NCI-H2107 treated with DMSO at 0.1 percent for 48 hours (cell line): ENCODE measurements around the gene WDR13.

Experiments
- DNase-seq: peaks from one replicate; lab custom pipeline; 2025; ENCODE audit not compliant: unreplicated experiment; lab: John Stamatoyannopoulos, UW

Gene WDR13

DNA sequence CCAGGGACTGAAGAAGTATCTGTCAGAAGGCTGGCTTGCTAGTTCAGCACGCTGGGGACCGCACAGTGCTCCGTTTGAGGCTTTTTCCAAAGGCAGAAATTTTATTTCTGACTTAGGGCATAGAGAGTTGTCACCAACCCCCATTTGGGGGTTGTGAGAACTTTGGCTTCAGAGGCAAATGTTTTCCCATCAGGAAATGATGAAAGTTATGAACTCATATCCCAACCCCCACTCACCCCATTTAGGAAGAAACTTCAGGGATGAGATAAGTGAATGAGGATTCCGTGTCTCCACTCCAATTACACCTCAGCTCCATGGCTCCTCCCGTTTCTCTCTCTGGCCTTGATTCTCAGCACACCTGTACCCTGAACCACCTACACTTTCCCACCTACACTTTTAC is 4.3 kb upstream of the WDR13 start:
- DNase-seq, result no peak

DNA sequence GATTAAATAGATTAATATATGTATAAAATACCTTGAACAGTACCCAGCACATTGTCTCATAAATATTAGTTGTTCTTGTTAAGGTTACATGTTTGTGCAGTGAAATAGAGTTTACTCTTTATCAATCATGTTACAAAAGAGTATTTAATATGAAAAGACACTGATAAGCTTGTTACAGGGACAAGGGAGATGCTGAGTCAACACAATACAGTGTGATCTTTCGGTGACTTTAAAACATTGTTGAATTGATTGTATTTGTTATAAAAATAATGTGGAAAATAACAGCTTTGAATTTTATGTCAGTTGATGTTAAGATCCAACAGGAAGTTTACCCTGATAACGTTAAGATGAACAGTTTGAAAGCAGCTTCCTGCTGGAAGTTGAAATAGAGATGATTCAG is 1.4 kb upstream of the WDR13 start:
- no peak for DNase-seq

DNA sequence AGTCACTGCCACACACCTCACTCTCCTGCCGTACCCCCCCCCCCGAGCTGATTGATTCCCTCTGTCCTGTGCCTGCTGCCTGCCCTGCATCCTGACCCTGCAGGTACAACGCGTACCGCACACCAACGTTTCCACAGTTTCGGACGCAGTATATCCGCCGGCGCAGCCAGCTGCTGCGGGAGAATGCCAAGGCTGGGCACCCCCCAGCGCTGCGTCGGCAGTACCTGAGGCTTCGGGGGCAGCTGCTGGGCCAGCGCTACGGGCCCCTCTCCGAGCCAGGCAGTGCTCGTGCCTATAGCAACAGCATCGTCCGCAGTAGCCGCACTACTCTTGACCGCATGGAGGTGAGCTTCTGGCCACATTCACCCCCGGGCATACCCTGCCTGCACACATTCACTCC is 1.3 kb downstream of the WDR13 start:
- DNase-seq, result no peak

DNA sequence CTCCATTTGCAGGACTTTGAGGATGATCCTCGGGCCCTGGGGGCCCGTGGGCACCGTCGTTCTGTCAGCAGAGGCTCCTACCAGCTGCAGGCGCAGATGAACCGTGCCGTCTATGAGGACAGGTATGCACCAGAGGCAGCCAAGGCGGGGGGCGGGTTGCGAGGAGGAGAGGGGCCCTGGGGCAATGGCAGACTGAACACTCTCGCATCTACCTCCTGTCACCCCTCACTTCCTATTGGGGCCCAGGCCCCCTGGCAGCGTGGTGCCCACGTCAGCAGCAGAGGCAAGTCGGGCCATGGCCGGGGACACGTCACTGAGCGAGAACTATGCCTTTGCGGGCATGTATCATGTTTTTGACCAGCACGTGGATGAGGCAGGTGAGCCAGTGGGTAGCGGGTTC is 2.0 kb downstream of the WDR13 start:
- DNase-seq, result no peak

DNA sequence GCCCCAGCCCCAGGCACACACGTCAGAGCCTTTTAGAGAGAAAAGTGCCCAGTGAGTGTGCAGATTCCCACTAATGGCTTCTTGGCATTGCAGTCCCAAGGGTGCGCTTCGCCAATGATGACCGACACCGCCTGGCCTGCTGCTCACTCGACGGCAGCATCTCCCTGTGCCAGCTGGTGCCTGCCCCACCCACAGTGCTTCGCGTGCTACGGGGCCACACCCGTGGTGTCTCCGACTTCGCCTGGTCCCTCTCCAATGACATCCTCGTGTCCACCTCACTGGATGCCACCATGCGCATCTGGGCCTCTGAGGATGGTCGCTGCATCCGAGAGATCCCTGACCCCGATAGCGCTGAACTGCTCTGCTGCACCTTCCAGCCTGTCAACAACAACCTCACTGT is 2.9 kb downstream of the WDR13 start:
- DNase-seq, result no peak

DNA sequence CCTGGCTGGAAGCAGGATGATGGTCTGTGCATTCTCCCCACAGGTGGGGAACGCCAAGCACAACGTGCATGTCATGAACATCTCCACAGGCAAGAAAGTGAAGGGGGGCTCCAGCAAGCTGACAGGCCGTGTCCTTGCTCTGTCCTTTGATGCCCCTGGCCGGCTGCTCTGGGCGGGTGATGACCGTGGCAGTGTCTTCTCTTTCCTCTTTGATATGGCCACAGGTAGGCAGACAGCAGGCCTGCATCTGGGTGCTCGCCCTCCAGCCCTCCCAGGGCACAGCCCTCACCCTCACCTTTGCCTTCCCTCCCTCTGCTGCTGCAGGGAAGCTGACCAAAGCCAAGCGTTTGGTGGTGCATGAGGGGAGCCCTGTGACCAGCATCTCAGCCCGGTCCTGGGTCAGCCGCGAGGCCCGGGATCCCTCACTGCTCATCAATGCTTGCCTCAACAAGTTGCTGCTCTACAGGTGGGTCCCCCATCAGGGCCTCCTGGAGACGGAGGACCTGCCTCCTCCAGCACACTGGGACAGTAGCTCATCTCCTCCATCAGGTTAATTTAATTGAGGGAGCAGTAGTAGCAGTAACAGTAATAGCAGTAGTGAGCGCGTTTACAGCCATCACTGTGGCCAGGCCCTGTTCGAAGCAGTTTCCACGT is 4.6 kb downstream of the WDR13 start:
- no peak for DNase-seq

DNA sequence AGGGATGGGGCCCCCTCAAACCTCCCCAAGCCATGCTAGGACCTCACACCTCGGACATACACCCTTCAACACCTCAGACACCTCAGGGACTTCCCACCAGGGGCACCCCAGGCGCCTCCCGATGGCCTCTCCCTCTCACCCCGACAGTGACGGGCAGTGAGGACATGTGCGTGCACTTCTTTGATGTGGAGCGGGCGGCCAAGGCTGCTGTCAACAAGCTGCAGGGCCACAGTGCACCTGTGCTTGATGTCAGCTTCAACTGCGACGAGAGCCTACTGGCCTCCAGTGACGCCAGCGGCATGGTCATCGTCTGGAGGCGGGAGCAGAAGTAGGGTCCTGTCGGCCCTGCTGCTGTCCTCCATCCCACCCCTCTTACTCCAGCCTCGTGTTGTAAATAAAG is 7.4 kb downstream of the WDR13 start:
- no peak for DNase-seq

DNA sequence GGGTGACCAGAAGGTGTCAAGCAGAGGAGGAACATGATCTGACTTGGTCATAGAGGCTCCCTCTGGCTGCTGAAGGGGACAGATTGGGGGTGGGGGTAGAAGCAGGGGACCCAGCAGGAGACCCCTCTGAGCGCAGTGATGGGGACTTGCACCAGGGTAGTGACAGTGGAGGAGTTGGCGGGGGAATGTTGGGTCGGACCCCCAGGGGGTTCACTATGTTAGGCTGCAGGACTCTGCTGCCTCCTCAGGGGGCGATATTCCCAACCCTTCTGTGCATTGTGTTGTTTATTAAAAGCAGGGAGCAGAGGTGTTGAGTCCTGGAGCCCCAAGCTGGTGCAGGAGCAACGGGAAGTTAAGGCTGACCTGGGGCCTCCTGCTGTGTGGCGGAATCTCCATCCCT is 8.8 kb downstream of the WDR13 start:
- no peak for DNase-seq

DNA sequence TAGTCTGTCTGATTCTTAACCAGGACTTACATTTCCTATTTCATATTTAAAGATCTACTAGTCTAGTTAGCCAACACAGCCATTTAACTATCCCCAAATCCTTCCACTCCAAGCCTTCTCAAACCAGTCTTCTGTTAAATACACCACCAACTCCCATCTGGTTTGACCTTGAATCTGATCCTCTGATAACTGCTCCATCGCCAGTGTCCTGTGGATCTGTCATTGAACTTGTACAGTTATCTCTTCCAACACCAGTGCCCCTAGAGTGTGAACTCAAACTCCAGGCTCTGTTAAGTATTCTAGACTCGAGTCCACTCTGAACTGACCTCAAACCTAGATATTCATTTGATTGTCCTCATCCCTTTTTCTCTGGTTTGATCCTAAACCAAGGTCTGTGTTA is 14.4 kb downstream of the WDR13 start:
- DNase-seq, result no peak

DNA sequence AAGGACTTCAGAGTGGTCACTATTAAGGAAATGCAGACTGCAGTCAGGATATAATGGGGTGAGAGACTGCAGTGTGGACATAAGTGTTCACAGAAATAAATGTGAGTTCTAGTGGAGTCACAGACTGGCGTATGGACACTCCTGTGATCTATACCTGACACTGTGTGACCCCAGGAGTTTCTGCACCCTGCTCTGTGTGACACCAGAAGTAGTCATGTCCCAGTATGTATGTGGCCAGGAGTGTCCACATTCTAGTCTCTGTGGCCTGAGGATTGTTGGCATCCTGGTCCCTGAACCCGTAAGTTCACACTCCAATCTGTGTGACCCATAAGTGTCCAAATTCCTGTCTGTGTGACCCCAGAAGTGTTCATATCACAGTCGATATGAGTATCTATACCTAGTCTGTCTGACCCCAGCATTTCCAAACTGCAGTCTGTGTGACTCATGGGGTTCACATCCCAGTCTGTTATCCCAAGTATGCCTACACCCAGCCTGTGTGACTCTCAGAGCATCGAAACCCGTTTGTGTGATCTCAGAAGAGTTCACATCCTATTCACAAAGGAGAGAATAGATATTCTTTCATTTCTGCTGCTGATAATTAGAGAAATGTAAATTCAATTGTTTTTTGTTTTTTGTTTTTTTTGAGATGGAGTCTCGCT is 16.3 kb downstream of the WDR13 start:
- no peak for DNase-seq

DNA sequence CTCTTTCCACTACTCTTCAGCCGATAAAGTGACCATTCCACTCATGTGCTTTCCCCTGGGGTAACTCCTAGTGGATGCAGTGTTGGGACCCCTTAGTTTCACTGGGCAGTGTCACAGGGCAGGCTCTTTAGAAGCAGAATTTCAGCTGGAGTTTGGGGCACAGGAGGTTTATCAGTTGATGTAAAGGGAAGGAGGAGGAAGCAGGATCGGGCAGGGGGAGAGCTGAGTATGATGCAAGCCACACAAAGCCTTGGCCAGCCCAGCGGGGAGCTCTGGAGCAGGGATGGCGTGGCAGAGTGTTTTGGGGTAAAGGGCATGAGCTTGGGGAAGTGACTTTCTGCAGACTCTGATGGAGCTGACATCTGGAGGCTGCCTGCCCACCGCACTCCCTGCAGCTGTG is 19.3 kb downstream of the WDR13 start:
- no peak for DNase-seq

DNA sequence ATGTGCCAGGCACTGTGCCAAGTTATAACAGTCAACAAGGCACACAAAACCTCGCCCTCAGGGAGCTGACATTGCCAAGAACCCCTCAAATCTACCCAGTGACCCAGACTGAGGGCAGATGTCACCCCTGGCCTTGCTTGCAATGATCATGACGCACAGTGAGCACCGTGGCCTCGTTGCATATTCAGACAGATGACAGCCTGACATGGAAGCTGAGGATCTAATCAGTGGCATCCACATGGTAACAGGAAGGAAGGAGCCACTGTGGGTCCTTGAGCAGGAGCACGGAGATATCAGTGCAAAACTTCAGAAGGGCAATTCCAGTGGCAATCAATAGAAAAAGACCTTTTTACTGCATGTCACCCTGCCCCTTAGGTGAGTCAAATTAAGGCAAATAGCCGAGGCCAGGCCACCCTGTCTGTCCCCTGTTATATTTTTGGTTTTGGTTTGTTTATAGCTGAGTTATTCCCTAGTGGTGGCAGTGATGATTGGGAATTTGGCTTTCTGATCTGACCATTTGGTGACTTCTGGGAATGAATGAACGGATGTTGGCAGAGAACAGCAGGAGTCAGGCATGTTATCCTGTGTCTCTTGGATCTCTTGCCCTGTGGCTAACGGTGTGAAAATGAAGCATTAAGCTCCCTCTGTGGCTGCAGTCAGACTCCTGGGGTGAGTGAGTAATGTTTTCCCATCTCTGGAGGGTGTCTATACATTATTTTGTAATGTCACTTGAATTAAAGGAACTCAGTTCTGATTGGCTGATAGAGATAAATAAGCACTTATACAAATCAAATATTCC is 20.4 kb downstream of the WDR13 start:
- no peak for DNase-seq

DNA sequence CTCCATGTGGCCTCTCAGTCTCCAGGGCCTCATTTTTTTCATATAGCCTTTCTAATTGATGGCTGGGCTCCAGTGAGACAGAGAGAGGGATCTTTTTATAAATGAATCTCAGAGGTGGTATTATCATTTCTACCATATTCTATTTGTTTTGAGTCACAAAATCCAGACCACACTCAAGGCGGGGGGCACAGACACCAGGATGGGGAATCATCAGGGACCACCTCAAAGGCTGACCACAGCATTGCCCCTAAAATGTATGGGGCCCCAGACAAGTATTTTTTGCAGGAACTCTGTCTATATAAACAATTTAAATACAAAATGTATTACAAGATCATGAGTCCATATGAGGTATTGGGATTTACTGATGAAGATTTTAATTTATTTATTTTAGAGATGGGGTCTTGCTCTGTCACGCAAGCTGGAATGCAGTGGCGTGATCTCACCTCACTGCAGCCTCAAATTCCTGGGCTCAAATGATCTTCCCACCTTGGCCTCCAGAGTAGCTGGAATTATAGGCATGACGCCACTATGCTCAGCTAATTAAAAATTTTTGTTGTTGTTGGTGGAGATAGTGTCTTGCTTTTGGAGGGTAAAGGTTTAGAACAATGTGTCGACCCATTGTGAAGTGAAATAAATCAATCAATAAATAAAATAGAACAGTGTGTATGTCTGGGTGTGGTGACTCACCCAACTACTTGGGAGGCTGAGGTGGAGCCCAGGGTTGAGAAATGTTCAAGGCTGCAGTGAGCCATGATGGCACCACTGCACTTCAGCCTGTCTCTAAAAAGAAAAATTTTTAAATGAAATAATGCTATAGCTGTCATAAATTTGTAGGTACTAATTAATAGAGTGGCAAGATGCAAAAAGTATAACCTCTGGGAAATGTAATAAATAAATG is 29.4 kb downstream of the WDR13 start:
- no peak for DNase-seq

DNA sequence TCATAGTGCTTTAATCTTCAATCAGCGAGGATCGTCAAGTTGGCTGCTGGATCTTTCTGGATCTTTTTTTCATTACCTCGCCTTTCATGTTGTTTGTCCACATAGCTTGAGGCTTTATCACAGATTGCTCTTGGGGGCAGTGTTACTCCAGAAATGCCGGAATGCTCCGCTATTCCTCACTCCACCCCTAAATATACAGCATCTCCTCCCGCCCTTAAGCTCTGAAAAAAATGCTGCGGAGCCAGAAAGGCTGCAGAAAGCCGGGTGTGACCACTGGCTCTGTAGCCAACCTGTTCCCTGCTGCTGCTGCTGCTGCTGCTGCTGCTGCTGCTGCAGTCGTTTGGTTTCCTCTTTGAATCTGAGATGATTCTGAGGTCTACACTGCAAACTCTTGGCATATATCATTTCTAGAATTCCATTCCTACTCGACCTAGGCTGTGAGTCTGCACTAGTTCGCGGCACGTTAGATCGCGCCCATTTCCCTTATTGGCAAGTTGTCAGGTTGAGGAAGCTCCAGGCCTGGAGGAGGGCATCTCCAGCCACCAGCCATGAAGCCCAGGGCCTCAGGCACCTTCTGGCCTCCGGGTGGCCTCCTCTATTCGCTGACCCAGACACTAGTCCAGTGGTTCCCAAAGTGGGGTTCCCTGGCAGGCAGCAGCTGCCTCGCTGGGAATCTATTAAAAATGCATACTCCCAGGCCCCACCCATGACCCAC is 34.2 kb downstream of the WDR13 start:
- peak; percentile 75 for DNase-seq

DNA sequence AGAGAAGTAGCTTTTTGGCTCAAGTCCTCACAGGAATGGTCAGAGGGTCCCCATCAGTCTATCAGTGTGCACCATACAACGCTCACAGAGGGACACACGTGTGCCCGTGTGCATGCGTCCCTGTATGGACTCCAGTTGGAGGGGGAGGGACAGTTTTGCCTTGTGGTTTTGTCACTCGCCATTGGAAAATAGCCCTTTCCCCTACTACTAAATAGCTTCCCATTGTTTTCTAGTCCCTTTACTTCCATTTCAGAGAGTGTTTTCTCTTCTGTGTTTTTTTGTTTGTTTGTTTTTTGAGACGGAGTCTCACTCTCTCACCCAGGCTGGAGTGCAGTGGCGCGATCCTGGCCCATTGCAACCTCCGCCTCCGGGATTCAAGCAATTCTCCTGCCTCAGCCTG is 34.9 kb downstream of the WDR13 start:
- DNase-seq, result no peak

DNA sequence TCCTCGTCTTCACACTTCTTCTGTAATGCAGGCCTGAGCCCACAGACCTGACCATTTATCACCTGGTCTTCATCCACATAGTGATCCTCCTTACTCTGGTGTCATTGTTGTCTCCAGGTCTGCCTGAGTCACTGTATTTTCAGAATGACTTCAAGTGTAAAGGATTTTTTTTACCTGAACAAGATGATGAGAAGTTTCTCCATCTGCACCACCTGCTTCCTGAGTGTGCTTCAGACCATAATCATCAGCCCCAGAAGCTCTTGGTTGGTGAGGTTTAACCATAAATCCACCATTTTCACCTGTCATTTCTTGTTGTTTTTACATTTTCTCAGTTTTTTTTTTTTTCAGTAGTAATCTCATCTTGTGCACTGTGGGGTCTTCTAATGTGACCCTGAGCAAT is 39.0 kb downstream of the WDR13 start:
- DNase-seq, result no peak

DNA sequence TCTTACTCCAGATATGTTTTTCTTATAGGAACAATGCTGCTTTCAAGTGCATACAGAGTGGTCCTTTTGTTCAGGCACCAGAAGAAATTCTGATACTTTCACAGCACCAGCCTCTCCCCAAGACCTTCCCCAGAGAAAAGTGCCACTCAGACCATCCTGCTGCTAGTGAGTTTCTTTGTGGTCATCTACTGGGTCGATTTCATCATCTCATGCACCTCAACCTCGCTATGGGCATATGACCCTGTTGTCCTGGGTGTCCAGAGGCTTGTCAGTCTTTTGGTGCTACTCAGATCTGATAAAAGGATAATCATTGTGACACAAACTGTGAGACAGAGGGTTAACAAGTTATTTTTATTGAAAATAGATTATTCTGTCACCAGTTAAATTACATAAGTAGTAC is 39.5 kb downstream of the WDR13 start:
- DNase-seq, result no peak

DNA sequence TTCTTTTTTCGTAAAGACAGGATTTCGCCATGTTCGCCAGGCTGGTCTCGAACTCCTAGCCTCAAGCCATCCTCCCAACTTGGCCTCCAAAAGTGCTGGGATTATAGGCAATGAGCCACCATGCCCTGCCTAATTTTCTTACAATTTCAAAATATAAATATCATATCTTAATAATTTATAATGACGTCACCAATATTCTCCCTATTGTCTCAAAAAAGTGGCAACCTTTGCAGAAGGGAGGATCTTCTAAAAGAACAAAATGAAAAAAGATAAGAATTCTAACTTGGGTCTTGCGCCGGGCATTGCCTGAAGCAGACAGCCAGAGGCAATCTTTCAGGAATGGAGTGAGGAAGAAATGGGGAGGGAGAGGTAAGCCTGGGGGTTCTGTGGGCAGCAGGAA is 48.4 kb downstream of the WDR13 start:
- no peak for DNase-seq

DNA sequence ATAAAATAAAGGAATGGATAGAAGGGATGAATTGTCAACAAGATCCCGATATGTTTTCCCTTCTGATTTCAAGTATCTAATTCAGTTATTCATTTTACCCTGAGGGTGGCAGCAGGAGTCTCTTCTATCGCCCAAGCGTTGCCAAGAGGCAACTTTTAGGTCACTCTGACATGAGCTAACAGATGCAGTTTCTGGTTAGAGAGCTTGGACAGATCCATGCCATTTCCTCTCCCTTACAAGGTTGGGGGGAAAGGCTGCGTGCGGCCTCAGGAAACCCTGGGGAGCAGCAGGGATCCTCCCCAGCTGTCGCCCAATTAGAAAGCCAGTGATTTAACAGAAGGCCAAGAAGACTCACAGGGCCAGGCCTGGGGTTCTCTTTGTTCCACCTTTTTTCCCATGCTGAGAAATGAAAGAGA is 51.1 kb downstream of the WDR13 start:
- DNase-seq, result peak; percentile 64

DNA sequence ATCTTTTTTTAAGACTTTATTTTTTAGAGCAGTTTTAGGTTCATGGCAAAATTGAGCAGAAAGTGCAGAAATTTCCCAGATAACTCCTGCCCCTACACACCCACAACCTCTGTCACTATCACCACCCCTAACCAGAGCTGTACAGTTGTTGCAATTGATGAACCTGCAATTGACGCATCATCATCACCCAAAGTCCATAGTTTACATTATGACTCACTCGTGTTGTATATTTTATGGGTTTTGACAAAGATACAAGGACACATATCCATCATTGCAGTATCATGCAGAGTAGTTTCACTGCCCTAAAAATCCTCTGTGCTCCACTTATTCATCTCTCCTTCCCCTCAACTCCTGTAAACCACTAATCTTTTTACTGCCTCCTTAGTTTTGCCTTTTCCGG is 51.8 kb downstream of the WDR13 start:
- DNase-seq, result no peak
